Trophoblast cell (in vitro differentiated cells and primary cell): ENCODE results near the gene GLRX.

Experiments
- DNase-seq, 2 donors: peaks; one replicate each; pipeline ENCODE4 v3.0.0-alpha.2; 2016
- H2AFZ ChIP-seq: 2 replicates; pipeline ENCODE4 v1.6.1; 2013; ENCODE audit warnings: low read length, moderate library complexity, mild to moderate bottlenecking; ENCODE audit not compliant: insufficient read depth, poor library complexity
- H2AK5ac ChIP-seq: 2 replicates; pipeline ENCODE4 v1.6.1; 2013; ENCODE audit warnings: mild to moderate bottlenecking, low read length
- H2BK120ac ChIP-seq: 2 replicates; pipeline ENCODE4 v1.6.1; 2013; ENCODE audit warnings: low read length, mild to moderate bottlenecking, moderate library complexity; ENCODE audit not compliant: insufficient read depth, poor library complexity
- H2BK12ac ChIP-seq: 2 replicates; pipeline ENCODE4 v1.6.1; 2013; ENCODE audit warnings: mild to moderate bottlenecking, low read length, moderate library complexity
- H2BK5ac ChIP-seq: 2 replicates; pipeline ENCODE4 v1.6.1; 2013; ENCODE audit warnings: low read length, low read depth, moderate library complexity, mild to moderate bottlenecking; ENCODE audit not compliant: poor library complexity
- H3K14ac ChIP-seq: 2 replicates; pipeline ENCODE4 v1.6.1; 2013; ENCODE audit warnings: mild to moderate bottlenecking, low read length
- H3K18ac ChIP-seq: 2 replicates; pipeline ENCODE4 v1.6.1; 2013; ENCODE audit warnings: mild to moderate bottlenecking, low read length
- H3K23ac ChIP-seq: 2 replicates; pipeline ENCODE4 v1.6.1; 2013; ENCODE audit warnings: low read length
- H3K27ac ChIP-seq: 2 replicates; pipeline ENCODE4 v1.5.1; 2013; ENCODE audit warnings: low read depth, mild to moderate bottlenecking, inconsistent platforms, low read length, moderate library complexity
- H3K27me3 ChIP-seq: 2 replicates; pipeline ENCODE4 v1.6.1; 2013; ENCODE audit warnings: inconsistent platforms, mild to moderate bottlenecking, low read length, moderate library complexity; ENCODE audit not compliant: insufficient read depth
- H3K36me3 ChIP-seq, 2 experiments: 1 replicate in 1 of 2; 2 replicates in 1 of 2; pipeline ENCODE4 v1.6.1; 2013; ENCODE audit warnings: low read length in 2 of 2, mild to moderate bottlenecking in 2 of 2, moderate library complexity in 1 of 2; ENCODE audit not compliant: insufficient read depth in 2 of 2, control insufficient read depth in 1 of 2
- H3K4ac ChIP-seq: 2 replicates; pipeline ENCODE4 v1.6.1; 2013; ENCODE audit warnings: low read depth, mild to moderate bottlenecking, low read length, moderate library complexity
- H3K4me1 ChIP-seq, 2 experiments: 1 replicate in 1 of 2; 2 replicates in 1 of 2; pipeline ENCODE4 v1.6.1; 2013; ENCODE audit warnings: low read length in 2 of 2, mild to moderate bottlenecking in 2 of 2, moderate library complexity in 1 of 2; ENCODE audit not compliant: insufficient read depth in 2 of 2, control insufficient read depth in 1 of 2
- H3K4me2 ChIP-seq: 2 replicates; pipeline ENCODE4 v1.6.1; 2013; ENCODE audit warnings: inconsistent platforms, mild to moderate bottlenecking, low read length, moderate library complexity
- H3K4me3 ChIP-seq: 2 replicates; pipeline ENCODE4 v1.5.1; 2013; ENCODE audit warnings: mild to moderate bottlenecking, low read depth, low read length, inconsistent platforms
- H3K79me1 ChIP-seq: one replicate; pipeline ENCODE4 v1.6.1; 2013; ENCODE audit warnings: low read length
- H3K79me2 ChIP-seq: 2 replicates; pipeline ENCODE4 v1.6.1; 2013; ENCODE audit warnings: low read length, mild to moderate bottlenecking; ENCODE audit not compliant: control insufficient read depth, insufficient read depth, poor library complexity
- H3K9ac ChIP-seq: 2 replicates; pipeline ENCODE4 v1.6.1; 2013; ENCODE audit warnings: mild to moderate bottlenecking, low read length
- H3K9me3 ChIP-seq: 2 replicates; pipeline ENCODE4 v1.6.1; 2013; ENCODE audit warnings: low read depth, mild to moderate bottlenecking, control low read depth, inconsistent platforms, low read length; ENCODE audit not compliant: insufficient read depth
- H4K12ac ChIP-seq: 2 replicates; pipeline ENCODE4 v1.6.1; 2013; ENCODE audit warnings: low read depth, mild to moderate bottlenecking, low read length, moderate library complexity
- H4K8ac ChIP-seq: 2 replicates; pipeline ENCODE4 v1.6.1; 2013; ENCODE audit warnings: low read depth, mild to moderate bottlenecking, low read length, moderate library complexity
- H4K91ac ChIP-seq: one replicate; pipeline ENCODE4 v1.6.1; 2013; ENCODE audit warnings: low read depth, mild to moderate bottlenecking, low read length, moderate library complexity
- WGBS: extraction: QIAGEN DNeasy Blood & Tissue Kit; methylation state at CpG from one replicate; pipeline ENCODE4 v1.1.7; 2013; ENCODE audit warnings: missing lambda C conversion rate; ENCODE audit not compliant: insufficient read length, insufficient coverage; ENCODE audit errors: extremely low coverage; 5-methylcytosine and 5-hydroxymethylcytosine counted together

The GLRX gene

DNA sequence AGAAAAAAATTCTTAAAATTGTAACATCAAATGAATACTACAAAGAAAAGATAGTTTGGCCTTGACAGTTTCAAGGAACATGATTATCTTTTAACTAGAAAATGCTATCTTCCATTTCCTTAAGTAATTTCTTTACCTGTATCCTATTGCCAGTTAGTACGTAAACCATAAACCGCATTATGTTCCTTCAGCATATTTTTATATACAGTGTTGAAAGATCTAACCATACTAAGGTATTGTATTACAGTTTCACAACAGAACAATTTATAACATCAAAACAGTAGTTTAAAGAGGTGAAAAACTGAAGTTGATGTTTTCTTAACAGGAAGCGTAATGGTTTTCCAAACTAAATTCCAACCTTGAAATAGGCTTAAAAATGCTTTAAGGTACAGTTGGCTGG, 45.1 kb downstream of the GLRX start:
- Histone ChIP-seq H3K36me3 (peaks cover 34 to 41% of the 10 kb centered on the region in 2 experiments), H4K12ac (no peak overlapping the region), H2AK5ac (no peak overlapping the region), H3K4me1 (peaks cover 3 to 4% of the 10 kb centered on the region in 2 experiments), H4K8ac (no peak overlapping the region), H2BK5ac (no peak overlapping the region), H3K4me2 (no peak overlapping the region), H2BK120ac (no peak overlapping the region), H3K14ac (no peak overlapping the region), H3K4ac (no peak overlapping the region), H2AFZ (no peak overlapping the region), H3K27ac (no peak overlapping the region), H4K91ac (no peak overlapping the region), H3K27me3 (no peaks in the 10 kb centered on the region), H3K23ac (no peak overlapping the region), H3K18ac (no peak overlapping the region), H3K79me1 (peaks cover 2% of the 10 kb centered on the region), H2BK12ac (no peak overlapping the region), H3K4me3 (no peak overlapping the region), H3K9me3 (no peaks in the 10 kb centered on the region), H3K9ac (no peak overlapping the region), H3K79me2 (no peaks in the 10 kb centered on the region)
- DNase-seq, result no peak
- WGBS, result no CpG with 5 or more reads among the region's 3 CpGs

DNA sequence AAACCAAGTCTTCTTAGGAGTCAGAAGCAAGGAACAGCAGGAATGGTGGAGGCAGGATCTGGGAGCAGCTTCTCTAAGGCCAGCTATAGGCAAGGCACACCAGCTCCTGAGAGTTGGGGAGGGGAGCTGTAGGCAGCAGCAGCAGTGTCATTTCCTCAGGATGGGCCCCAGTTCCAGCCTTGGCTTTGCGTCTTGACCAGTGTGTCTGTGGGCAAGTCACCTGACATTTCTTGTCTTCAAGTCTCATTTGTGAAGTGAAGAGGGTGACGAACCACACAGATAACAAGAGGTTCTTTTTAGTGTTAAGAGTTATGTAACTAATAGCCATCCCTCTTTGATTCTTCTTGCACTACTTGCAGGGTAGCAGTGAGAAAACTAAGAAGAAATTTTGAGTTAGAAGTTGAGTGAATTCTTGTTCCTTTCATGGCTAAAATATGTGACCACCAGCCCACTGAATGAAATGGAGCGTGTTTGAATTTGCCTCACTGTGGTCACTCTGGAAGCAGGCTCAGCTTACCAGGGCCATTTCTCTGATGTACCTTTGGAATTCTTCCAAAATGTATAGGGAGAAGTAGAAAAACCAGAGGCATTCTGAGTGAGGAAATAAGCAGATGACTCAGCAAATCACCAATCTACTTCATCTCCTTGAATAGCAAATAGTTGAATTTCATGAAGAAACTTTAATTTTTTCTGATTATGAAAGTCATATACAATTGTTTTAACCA, 49.0 kb downstream of the GLRX start:
- H3K4me1 ChIP-seq, result peaks cover 3 to 9% of the 10 kb centered on the region in 2 experiments
- H3K27me3 ChIP-seq, result no peaks in the 10 kb centered on the region
- H4K12ac ChIP-seq, result no peak overlapping the region
- H3K4me2 ChIP-seq, result no peak overlapping the region
- H3K9me3 ChIP-seq, result no peaks in the 10 kb centered on the region
- H2AFZ ChIP-seq, result no peak overlapping the region
- H4K91ac ChIP-seq, result no peak overlapping the region
- peak overlapping the region; percentile 0 for H3K18ac ChIP-seq
- peaks cover 22 to 41% of the 10 kb centered on the region in 2 experiments for H3K36me3 ChIP-seq
- no peak overlapping the region for H3K14ac ChIP-seq
- H2BK12ac ChIP-seq, result no peak overlapping the region
- H2BK5ac ChIP-seq, result no peak overlapping the region
- H3K4me3 ChIP-seq, result no peak overlapping the region
- no peak overlapping the region for H3K27ac ChIP-seq
- DNase-seq, result peak in 1 of 2 donors; percentile 19
- no peak overlapping the region for H2BK120ac ChIP-seq
- no peak overlapping the region for H2AK5ac ChIP-seq
- H3K79me2 ChIP-seq, result no peaks in the 10 kb centered on the region
- no peak overlapping the region for H4K8ac ChIP-seq
- no peak overlapping the region for H3K23ac ChIP-seq
- no peak overlapping the region for H3K4ac ChIP-seq
- H3K79me1 ChIP-seq, result no peaks in the 10 kb centered on the region
- no CpG with 5 or more reads among the region's 3 CpGs for WGBS
- H3K9ac ChIP-seq, result no peak overlapping the region

DNA sequence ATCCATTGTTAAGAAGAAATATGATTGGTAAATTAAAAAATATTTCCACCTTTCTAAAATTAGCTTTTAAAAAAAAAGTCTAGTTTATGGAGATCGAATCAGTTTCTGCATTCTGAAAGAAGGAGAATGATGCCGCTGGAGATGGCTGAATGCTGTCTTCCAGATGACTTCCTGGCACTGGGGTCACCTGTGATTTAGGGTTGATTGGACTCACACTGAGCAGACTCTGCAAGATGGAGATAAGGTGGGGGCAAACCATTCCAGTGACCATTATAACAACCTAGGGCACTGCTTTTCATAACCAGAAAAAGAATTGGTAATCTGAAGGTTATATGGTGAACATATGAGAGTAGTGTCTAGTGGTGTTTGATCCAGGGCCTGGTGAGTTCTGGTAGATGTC, 50.6 kb downstream of the GLRX start:
- Histone ChIP-seq H3K4me1 (peaks cover 3 to 9% of the 10 kb centered on the region in 2 experiments), H3K27ac (no peak overlapping the region), H3K23ac (no peak overlapping the region), H4K91ac (no peak overlapping the region), H2AFZ (no peak overlapping the region), H3K79me2 (no peaks in the 10 kb centered on the region), H3K79me1 (no peaks in the 10 kb centered on the region), H3K9ac (no peak overlapping the region), H3K18ac (no peak overlapping the region), H4K8ac (no peak overlapping the region), H3K4me2 (no peak overlapping the region), H2AK5ac (no peak overlapping the region), H3K9me3 (no peaks in the 10 kb centered on the region), H2BK120ac (no peak overlapping the region), H3K36me3 (peaks cover 23 to 43% of the 10 kb centered on the region in 2 experiments), H3K4ac (no peak overlapping the region), H3K14ac (no peak overlapping the region), H3K4me3 (no peak overlapping the region), H2BK12ac (no peak overlapping the region), H4K12ac (no peak overlapping the region), H3K27me3 (no peaks in the 10 kb centered on the region), H2BK5ac (no peak overlapping the region)
- WGBS, result no CpG with 5 or more reads among the region's 2 CpGs
- DNase-seq, result no peak

DNA sequence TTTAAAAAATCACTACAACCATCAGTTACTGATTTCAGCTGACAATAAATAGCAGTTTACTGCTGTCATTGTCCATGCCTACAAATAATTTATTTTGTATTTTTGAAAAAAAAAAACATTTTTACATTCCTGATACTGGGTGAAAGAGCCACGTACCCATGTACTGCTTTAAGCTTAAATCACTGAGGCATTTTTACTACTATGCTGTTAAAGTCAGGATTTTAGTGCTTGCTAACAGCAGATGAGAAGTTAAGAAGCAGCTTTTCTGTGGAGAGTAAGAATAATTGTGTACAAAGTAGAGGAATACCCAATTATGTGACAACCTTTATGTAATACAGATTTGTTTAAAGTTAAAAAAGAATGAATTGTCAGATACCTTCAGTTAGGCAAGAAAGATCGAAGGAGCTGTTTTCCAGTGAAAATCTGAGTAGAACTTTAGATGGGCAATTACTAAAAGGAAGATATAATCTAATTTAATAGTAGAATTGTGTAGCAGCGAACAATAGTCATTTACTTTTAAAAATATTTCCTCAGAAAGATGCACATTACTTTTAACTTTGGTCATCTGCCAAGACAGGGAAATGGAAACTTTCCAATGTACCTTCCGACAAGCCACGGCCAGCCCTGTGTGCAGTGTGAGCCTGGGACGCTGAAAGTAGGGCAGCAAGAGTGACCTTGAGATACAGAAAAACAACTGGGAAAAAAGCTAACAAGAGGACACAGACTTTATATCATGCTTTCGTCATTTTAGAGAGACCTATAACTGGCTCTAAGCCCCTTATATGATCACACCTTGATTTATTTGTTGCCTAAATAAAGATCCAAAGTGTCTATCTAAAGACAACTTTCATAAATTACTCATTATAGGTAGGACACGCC, 51.5 kb downstream of the GLRX start:
- H3K9ac ChIP-seq, result no peak overlapping the region

More for the DNA sequence above, 51.5 kb downstream of the GLRX start:
- H3K4me2 ChIP-seq, result no peak overlapping the region
- no peak overlapping the region for H2BK5ac ChIP-seq
- H2AK5ac ChIP-seq, result no peak overlapping the region
- no peak overlapping the region for H3K4ac ChIP-seq
- H2BK12ac ChIP-seq, result no peak overlapping the region
- no peak overlapping the region for H3K27ac ChIP-seq
- no peak overlapping the region for H4K12ac ChIP-seq
- H4K91ac ChIP-seq, result no peak overlapping the region
- H4K8ac ChIP-seq, result no peak overlapping the region
- no peak overlapping the region for H3K23ac ChIP-seq
- no peak overlapping the region for H3K14ac ChIP-seq
- H3K36me3 ChIP-seq, result peaks cover 24 to 41% of the 10 kb centered on the region in 2 experiments
- peaks cover 3 to 9% of the 10 kb centered on the region in 2 experiments for H3K4me1 ChIP-seq
- H2AFZ ChIP-seq, result no peak overlapping the region
- H2BK120ac ChIP-seq, result no peak overlapping the region
- H3K18ac ChIP-seq, result no peak overlapping the region
- H3K79me1 ChIP-seq, result no peaks in the 10 kb centered on the region
- H3K9me3 ChIP-seq, result no peaks in the 10 kb centered on the region
- DNase-seq, result no peak
- H3K79me2 ChIP-seq, result no peaks in the 10 kb centered on the region
- no peak overlapping the region for H3K4me3 ChIP-seq
- no peaks in the 10 kb centered on the region for H3K27me3 ChIP-seq
- WGBS, result no CpG with 5 or more reads among the region's 8 CpGs
